PC-3 (cell line): ENCODE data around the gene PHF12. TPM values are rescaled to one million over a fixed set of nuclear protein-coding genes. Genes with fewer than 3 reads are reported as not detected.

ENCODE experiments used
- ATAC-seq: fragments of 200-7000 bp; cut with Tn5 transposase; 2 replicates; pipeline ENCODE4 v1.9.1; 2020; ENCODE audit warnings: mild to moderate bottlenecking, moderate library complexity
- BruUV-seq: library from RNA; stranded (reverse); fragments of 400-500 nt; replicated peaks from 2 replicates; lab custom pipeline; 2021; lab: Mats Ljungman, UMichigan
- CTCF ChIA-PET: fragments of 300-600 bp; sonication (Branson Sonifier 250); formaldehyde crosslinking; loops from one replicate; lab custom pipeline; 2022; ENCODE audit warnings: antibody characterized with exemption; lab: Charles Lee
- POLR2A ChIA-PET: fragments of 300-600 bp; sonication (Branson Sonifier 250); formaldehyde crosslinking; loops from one replicate; lab custom pipeline; 2022; ENCODE audit warnings: antibody characterized with exemption; ENCODE audit not compliant: unreplicated experiment; lab: Charles Lee
- DNase-seq: peaks from one replicate; pipeline ENCODE4 v3.0.0-alpha.2; 2015
- H2AFZ ChIP-seq: fragments of 300-600 bp; sonication (generic); 2 replicates; pipeline ENCODE4 v1.6.0; 2016; ENCODE audit warnings: antibody characterized with exemption, low read length
- H3F3A ChIP-seq: fragments of 300-600 bp; sonication (generic); one replicate; pipeline ENCODE4 v1.6.0; 2017; ENCODE audit warnings: antibody characterized with exemption, low read length, control low read depth, mild to moderate bottlenecking; ENCODE audit not compliant: unreplicated experiment
- H3K27ac ChIP-seq: fragments of 300-600 bp; sonication (generic); 2 replicates; pipeline ENCODE4 v1.5.1; 2016; ENCODE audit warnings: mild to moderate bottlenecking, low read length
- H3K27me3 ChIP-seq: fragments of 300-600 bp; sonication (generic); 2 replicates; pipeline ENCODE4 v1.6.1; 2016; ENCODE audit warnings: low read length, mixed read lengths
- H3K36me3 ChIP-seq: fragments of 300-600 bp; sonication (generic); 2 replicates; pipeline ENCODE4 v1.6.1; 2016; ENCODE audit warnings: low read depth, mixed run types, low read length, mixed read lengths
- H3K4me1 ChIP-seq: fragments of 300-600 bp; sonication (generic); 2 replicates; pipeline ENCODE4 v1.5.1; 2016; ENCODE audit warnings: low read length; ENCODE audit not compliant: insufficient read depth
- H3K4me2 ChIP-seq: fragments of 300-600 bp; sonication (generic); 2 replicates; pipeline ENCODE4 v1.6.0; 2016; ENCODE audit warnings: low read length
- H3K4me3 ChIP-seq: fragments of 300-600 bp; sonication (generic); 2 replicates; pipeline ENCODE4 v1.5.1; 2016; ENCODE audit warnings: mild to moderate bottlenecking, low read length, mixed read lengths
- H3K79me2 ChIP-seq: fragments of 300-600 bp; sonication (generic); 2 replicates; pipeline ENCODE4 v1.6.1; 2017; ENCODE audit warnings: low read length, mixed read lengths
- H3K9ac ChIP-seq: fragments of 300-600 bp; sonication (generic); 2 replicates; pipeline ENCODE4 v1.6.0; 2016; ENCODE audit warnings: mild to moderate bottlenecking, low read length
- H3K9me2 ChIP-seq: fragments of 300-600 bp; sonication (generic); replicated peaks from 2 replicates; pipeline ENCODE4 v1.6.1; 2016; ENCODE audit warnings: mixed run types, low read length, mixed read lengths
- H3K9me3 ChIP-seq: fragments of 300-600 bp; sonication (generic); 2 replicates; pipeline ENCODE4 v1.6.1; 2016; ENCODE audit warnings: low read length, mixed read lengths
- H4K20me1 ChIP-seq: fragments of 300-600 bp; sonication (generic); 2 replicates; pipeline ENCODE4 v1.6.1; 2016; ENCODE audit warnings: low read length, mixed read lengths
- CTCF ChIP-seq: fragments of 300-600 bp; sonication (generic); conservative IDR thresholded peaks from 2 replicates; pipeline ENCODE4 v1.5.1; 2017; ENCODE audit warnings: antibody characterized with exemption, low read depth, mild to moderate bottlenecking, low read length
- EZH2 ChIP-seq: fragments of 300-600 bp; sonication (generic); IDR thresholded peaks from one replicate; pipeline ENCODE4 v1.6.1; 2017; ENCODE audit warnings: antibody characterized with exemption, mild to moderate bottlenecking, low read length; ENCODE audit not compliant: unreplicated experiment
- EZH2phosphoT487 ChIP-seq: fragments of 300-600 bp; sonication (generic); IDR thresholded peaks from 2 replicates; pipeline ENCODE4 v1.6.1; 2018; ENCODE audit warnings: mild to moderate bottlenecking, antibody characterized with exemption, low read length, borderline replicate concordance
- intact Hi-C: fragments of 100-400 bp; cut with micrococcal nuclease; formaldehyde crosslinking; loops from 2 replicates; pipeline ENCODE4 v1.9.0; 2023
- total RNA-seq: library from RNA; depleted of rRNA; stranded (reverse); fragments of >200 nt; gene quantifications from 2 replicates; pipeline ENCODE4 v1.2.3, GENCODE V29; 2014

The PHF12 gene
- total RNA-seq, 1 experiment from 2014 or later = 25.0 TPM

GRCh38 chr17:28992185-28992584 is 40.9 kb upstream of the PHF12 start:
- DNase-seq (no peak), ATAC-seq (no peak)
- no peaks in the 10 kb centered on the region for H3K9me3 ChIP-seq
- H3K4me3 ChIP-seq = no peak overlapping the region
- H3K4me1 ChIP-seq = no peaks in the 10 kb centered on the region
- intact Hi-C loops = no loop called here
- H3K79me2 ChIP-seq = no peaks in the 10 kb centered on the region
- no peaks in the 10 kb centered on the region for H3K9me2 ChIP-seq
- CTCF ChIA-PET = no interaction called here
- no peaks in the 10 kb centered on the region for H4K20me1 ChIP-seq
- H3F3A ChIP-seq = no peaks in the 10 kb centered on the region
- no peak overlapping the region for H3K27ac ChIP-seq
- TF ChIP-seq EZH2phosphoT487 (no peak), CTCF (no peak), EZH2 (no peak)
- no TSS peak for BruUV-seq
- no peak overlapping the region for H2AFZ ChIP-seq
- no peaks in the 10 kb centered on the region for H3K36me3 ChIP-seq
- POLR2A ChIA-PET = no interaction called here
- H3K9ac ChIP-seq = no peak overlapping the region
- H3K4me2 ChIP-seq = no peak overlapping the region
- H3K27me3 ChIP-seq = no peaks in the 10 kb centered on the region

- no peak overlapping the region for H3K4me2 ChIP-seq
- H3K4me1 ChIP-seq = no peaks in the 10 kb centered on the region
- H3K36me3 ChIP-seq = no peaks in the 10 kb centered on the region
- DNase-seq = no peak
- CTCF ChIA-PET = no interaction called here
- H3K9me2 ChIP-seq = no peaks in the 10 kb centered on the region
- no peaks in the 10 kb centered on the region for H3F3A ChIP-seq
- no peaks in the 10 kb centered on the region for H4K20me1 ChIP-seq
- no peaks in the 10 kb centered on the region for H3K27me3 ChIP-seq
- H3K9me3 ChIP-seq = no peaks in the 10 kb centered on the region
- intact Hi-C loops = no loop called here
- no peak overlapping the region for H3K27ac ChIP-seq
- TF ChIP-seq CTCF = no peak
- no peak for TF ChIP-seq EZH2phosphoT487
- no peak for TF ChIP-seq EZH2
- no peak for ATAC-seq
- H2AFZ ChIP-seq = no peak overlapping the region
- POLR2A ChIA-PET = no interaction called here
- BruUV-seq = no TSS peak
- no peak overlapping the region for H3K4me3 ChIP-seq
- no peak overlapping the region for H3K9ac ChIP-seq
- no peaks in the 10 kb centered on the region for H3K79me2 ChIP-seq
Observed at GRCh38 chr17:28991779-28992178, 40.5 kb upstream of the PHF12 start.

GRCh38 chr17:28989028-28989427 is 37.7 kb upstream of the PHF12 start:
- Histone ChIP-seq H4K20me1 (no peaks in the 10 kb centered on the region), H3K79me2 (no peaks in the 10 kb centered on the region), H3F3A (no peaks in the 10 kb centered on the region), H2AFZ (no peak overlapping the region), H3K9ac (no peak overlapping the region), H3K4me2 (no peak overlapping the region), H3K36me3 (no peaks in the 10 kb centered on the region), H3K4me1 (no peaks in the 10 kb centered on the region), H3K9me2 (no peaks in the 10 kb centered on the region), H3K27ac (no peak overlapping the region), H3K27me3 (no peaks in the 10 kb centered on the region), H3K9me3 (no peaks in the 10 kb centered on the region), H3K4me3 (no peak overlapping the region)
- ChIA-PET POLR2A (no interaction called here), CTCF (no interaction called here)
- ATAC-seq (no peak), DNase-seq (no peak)
- intact Hi-C loops = no loop called here
- TF ChIP-seq EZH2 (no peak), CTCF (no peak), EZH2phosphoT487 (no peak)
- BruUV-seq = no TSS peak
